ENCODE data around the gene POMGNT2.

POMGNT2 gene

DNA sequence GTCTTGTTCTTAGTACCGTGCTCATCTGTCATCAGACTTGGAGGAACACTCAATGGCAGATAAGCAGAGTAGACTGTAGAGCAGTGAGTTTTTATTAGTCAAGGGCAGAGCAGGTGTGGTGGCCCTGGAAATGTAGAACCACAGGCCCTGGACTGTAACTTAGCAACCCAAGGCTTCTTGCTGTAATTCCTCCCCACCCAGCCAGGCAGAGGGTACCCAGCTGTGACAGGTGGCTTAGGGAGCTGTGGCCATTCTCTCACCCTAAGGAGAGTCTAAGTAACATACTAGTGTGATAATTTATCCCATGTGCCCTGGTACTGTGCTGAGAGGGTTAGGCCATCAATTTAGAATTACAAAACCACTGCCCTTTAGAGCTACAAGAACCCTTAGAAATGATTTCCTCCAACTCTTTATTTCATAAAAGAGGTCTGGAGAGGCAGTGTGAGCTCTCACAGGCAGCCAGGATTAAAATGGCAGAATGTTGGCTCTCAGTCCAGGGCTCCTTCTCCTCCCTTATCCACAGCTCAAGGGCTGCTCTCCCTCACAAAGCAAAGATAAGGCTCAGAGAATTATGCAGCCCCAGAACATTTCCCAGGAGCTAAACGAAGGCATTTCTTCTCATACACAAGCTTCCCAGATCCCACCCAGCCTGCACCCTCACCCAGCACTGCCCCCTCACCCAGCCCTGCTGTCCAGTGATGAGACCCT is 3.0 kb downstream of the POMGNT2 start:
- DNase-seq = no peak

GRCh38 chr3:43098761-43099160 is 7.1 kb downstream of the POMGNT2 start:
- DNase-seq = no peak

- DNase-seq = no peak
Observed at GRCh38 chr3:43097400-43098080, 8.3 kb downstream of the POMGNT2 start.

GRCh38 chr3:43096761-43097160 is 9.1 kb downstream of the POMGNT2 start:
- DNase-seq = no peak

DNA sequence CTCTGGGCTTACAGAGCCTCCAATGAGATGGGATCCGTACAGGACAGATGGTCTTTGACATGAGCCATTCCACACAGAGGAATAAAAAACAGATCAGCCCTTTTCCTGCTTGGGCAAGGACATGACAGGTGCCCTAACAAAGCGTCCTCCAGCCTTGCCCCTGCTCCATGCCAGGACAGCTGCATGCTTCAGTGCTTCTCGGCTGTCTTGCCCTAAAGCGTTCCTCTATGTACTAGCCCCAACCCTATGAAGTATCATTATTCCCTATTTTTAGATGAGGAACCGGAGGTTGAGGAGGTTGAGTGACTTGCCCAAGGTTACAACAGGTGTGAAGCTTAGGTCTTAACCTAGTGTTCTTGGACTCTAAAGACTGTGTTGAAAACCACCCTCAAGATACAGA is 10.5 kb downstream of the POMGNT2 start:
- DNase-seq = no peak

- DNase-seq = no peak
Observed at GRCh38 chr3:43094851-43095250, 11.0 kb downstream of the POMGNT2 start.

DNA sequence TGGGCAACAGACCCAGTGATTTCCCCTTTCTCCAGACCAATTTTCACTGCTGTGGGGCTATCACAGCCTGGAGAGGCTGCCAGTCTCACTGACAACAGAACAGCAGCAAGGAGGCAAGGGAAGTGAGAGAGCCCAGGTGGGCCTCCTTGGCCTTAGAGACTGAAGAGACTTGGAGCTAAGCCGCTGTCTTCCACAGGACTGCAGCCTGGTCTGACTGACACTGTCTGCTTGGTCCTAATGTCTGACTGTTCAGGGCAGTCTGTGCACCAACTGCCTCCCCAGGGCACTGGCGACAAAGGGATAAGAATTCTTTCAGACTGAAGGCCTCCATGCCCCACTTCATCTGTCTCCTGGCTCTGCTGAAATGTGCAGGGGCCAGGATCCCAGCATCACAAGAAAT is 11.5 kb downstream of the POMGNT2 start:
- DNase-seq = no peak

DNA sequence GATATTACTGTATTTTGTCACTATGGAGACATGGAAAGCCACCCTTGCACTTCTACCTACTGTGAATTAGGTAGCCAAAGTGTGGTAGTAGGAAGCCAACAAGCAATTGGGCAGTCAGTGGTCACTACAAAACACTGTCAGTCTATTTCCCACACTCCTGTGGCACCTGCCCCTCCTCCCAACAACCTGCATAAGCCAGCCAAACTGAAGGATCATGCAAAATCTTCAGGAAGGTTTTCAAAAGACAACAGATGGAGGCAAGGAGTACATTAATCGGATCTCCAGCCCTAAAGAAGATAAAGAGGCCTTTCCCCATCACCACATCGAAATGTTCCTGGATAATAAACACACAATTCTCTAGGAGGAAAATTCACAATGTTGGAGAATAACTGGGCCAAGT is 11.9 kb downstream of the POMGNT2 start:
- no peak for DNase-seq

GRCh38 chr3:43093006-43093405 is 12.9 kb downstream of the POMGNT2 start:
- no peak for DNase-seq

DNA sequence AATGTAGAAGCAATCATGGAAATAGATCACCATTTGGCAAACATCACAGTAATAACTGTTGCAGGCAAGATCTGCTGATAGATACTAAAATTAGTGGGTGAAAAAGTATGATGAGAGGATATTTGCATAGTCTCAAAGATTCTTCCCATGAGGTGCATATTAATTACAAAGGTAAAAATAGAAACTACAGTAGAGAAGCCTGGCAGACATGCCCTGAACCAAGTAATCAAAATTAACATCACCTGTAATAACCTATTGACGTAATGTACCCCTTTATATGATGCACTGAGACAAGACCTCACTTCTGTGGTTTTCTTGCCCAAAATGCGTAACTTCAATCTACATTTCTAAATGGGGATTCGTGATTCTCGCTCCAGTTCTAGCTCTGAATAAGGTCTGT is 14.4 kb downstream of the POMGNT2 start:
- DNase-seq = no peak

- DNase-seq = no peak
Observed at GRCh38 chr3:43090238-43090637, 15.6 kb downstream of the POMGNT2 start.

DNA sequence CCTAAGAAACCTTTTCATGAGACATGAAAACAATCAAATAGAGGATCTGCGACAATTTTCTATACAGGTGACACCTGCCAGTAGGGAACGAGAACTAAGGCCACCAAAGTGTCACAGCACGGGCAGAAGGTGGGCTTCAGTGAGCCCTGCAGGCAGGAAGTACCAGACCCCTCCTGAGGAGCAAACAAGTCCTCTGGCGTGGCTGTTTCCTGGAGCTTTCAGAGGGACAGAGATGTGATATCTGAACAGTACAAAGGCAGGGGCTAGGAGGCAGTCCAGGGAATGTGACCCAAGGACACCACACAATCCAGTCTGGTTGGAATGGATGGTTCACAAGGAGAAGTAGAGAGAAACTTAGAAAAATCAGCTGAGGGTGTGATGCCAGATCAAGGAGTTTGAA is 16.8 kb downstream of the POMGNT2 start:
- no peak for DNase-seq

- DNase-seq = no peak
Observed at GRCh38 chr3:43087249-43087776, 18.6 kb downstream of the POMGNT2 start.

GRCh38 chr3:43086460-43087165 is 19.3 kb downstream of the POMGNT2 start:
- DNase-seq = no peak

DNA sequence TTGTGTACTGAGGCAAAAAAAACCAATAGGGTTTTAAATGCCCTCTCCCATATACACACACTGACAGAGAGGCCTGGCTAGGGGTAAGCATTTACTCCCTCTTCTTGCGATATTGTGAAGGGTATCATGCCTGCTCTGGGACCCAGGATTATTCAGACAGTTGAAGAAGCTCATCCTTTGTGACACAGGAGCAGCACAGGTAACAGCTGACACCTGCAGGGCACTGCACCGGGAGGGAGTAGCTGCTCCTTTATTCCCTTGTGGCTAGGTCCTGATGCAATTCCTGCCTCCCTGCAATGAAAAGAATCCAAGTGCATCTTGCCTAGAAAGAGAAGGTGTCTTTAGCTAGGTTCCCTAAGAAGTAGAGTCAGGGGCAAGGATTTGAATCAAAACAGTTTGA is 23.4 kb downstream of the POMGNT2 start:
- DNase-seq = no peak

DNA sequence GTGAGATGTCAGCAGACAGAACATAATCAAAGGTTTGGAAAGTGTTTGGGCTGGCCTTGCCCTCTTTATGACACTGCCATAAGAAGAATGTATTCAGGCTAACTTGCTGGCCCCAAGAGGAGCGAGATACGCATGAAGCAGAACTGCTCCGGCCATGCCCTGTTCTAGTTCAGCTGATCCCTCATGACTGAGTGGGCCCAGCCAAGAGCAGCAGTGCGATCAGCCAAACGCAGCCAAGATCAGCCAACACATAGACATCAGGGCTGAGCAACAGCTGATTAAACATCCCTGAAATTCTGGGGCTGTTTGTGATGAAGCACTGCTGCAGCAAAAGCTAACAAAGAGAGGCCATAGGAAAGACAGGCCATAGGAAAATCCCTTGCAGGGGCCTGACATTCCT is 24.1 kb downstream of the POMGNT2 start:
- no peak for DNase-seq

- DNase-seq = no peak
Observed at GRCh38 chr3:43080726-43081568, 24.9 kb downstream of the POMGNT2 start.

DNA sequence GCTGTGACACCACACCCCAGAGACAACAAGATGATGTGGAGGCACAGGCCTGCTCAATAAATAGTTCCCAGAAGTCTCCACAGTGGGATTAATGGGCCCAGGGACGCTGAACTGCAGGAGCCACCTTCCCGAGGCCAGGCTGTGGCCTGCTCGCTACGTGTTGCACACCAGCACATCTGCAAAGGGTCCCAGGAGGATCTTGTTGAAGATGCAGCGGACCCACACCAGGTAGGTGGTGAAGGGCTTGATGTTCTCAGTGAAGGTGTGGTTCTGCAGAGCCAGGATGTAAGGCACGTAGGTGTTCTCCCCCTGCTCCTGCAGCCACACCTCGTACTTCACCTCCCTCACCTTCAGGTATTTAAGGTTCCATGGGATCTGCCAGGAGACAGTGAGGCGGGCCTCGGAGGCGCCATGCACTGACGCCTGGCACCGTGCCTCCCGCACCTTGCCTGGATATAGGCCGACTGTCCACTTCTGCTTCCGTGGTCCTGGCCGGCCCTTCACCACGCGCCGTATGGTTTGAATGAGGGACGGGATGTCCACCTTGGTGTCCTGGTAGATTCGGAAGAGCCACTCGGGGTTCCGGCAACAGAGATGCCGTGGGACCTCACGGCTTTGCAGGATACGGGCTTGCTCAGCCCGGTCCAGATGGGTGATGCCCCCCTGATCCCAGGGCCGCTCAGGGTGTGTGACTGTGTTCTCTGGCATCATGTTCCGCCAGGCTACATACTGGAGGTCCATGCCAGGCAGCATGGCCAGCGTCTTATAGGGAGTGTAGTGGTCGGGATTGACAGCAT is 26.1 kb downstream of the POMGNT2 start:
- no peak for DNase-seq

DNA sequence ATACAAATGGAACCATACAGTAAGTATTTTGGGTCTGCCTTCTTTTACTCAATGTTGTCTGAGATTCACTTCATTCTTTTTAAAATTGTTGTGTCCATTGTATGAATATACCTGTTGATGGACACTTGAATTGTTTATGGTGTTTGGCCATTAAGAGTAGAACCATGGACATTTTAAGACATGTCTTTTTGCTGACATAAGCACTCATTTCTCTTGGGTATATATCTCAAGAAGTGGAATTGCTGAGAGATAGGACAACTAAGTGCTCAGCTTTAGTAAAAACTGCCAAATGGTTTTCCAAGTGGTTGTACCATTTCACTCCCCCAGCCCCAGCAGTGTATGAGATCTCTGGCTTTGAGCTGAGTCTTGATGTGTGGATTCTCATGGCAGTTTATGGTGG is 28.2 kb downstream of the POMGNT2 start:
- DNase-seq = no peak

DNA sequence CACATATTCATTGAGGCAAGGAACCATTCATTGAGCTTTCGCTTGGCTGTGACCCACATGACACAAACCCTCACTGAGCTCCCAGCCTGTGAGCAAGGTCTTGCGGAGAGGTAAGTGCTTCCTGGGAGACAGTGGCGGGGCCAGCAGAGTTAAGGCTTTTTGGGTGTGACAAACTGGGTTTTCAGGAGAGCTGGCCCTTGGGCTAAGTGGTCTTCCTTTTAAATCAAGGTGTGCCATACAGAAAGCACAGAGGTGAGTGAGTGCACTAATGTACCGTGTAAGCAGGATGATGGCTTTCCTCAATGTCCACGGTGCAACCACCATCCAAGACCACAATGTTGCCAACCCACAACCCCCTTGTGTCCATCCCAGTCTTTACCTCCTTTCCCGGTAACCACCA is 28.6 kb downstream of the POMGNT2 start:
- DNase-seq = no peak

GRCh38 chr3:43076857-43077256 is 29.0 kb downstream of the POMGNT2 start:
- DNase-seq = no peak

Measured in inflammatory macrophage (primary cell).